ENCODE measurements around the gene CCDC24. TPM values are rescaled to one million over a fixed set of nuclear protein-coding genes. Genes with fewer than 3 reads are reported as not detected.

Gene CCDC24
- total and polyA plus RNA-seq, 2 of the 13 experiments (the other 11 are each of a cell fraction or from before 2014, with no cell fraction given): 1.4 to 2.9 TPM

- TF ChIP-seq ZNF407 (CRISPR knock-in tag; IDR thresholded peaks at IDR 0.05; ENCODE audit: not compliant biosample characterization) (peak; percentile 78), GFI1 (CRISPR knock-in tag; IDR thresholded peaks at IDR 0.05; ENCODE audit: borderline replicate concordance) (no peak), CBFB (CRISPR knock-in tag; IDR thresholded peaks at IDR 0.05) (0 out of 2 replicates have a peak, but pooled peaks have one; percentile 9), AGO2 (optimal IDR thresholded peaks at IDR 0.05; ENCODE audit: low read depth, low read length) (peak; percentile 98), MLX (CRISPR knock-in tag; IDR thresholded peaks at IDR 0.05) (0 out of 2 replicates have a peak, but pooled peaks have one; percentile 52), KLF9 (CRISPR knock-in tag; IDR thresholded peaks at IDR 0.05; ENCODE audit: low read depth) (peak; percentile 35; the same call in 1 of the 2 replicates), ZBTB42 (CRISPR knock-in tag; IDR thresholded peaks at IDR 0.05) (no peak), SKIL (CRISPR knock-in tag; IDR thresholded peaks at IDR 0.05; ENCODE audit: borderline replicate concordance) (peak; percentile 71), ERF (CRISPR knock-in tag; IDR thresholded peaks at IDR 0.05) (peak; percentile 30; the same call in 1 of the 2 replicates), ZNF781 (CRISPR knock-in tag; IDR thresholded peaks at IDR 0.05; ENCODE audit: borderline replicate concordance, not compliant biosample characterization) (peak; percentile 44), ZNF292 (CRISPR knock-in tag; IDR thresholded peaks at IDR 0.05; ENCODE audit: borderline replicate concordance, low read depth) (peak; percentile 57; the same call in 1 of the 2 replicates), ZNF343 (CRISPR knock-in tag; IDR thresholded peaks at IDR 0.05) (peak; percentile 89; the same call in 1 of the 2 replicates), TFDP1 (CRISPR knock-in tag; IDR thresholded peaks at IDR 0.05; ENCODE audit: borderline replicate concordance) (peak; percentile 27; the same call in 1 of the 2 replicates), GABPB1 (CRISPR knock-in tag; IDR thresholded peaks at IDR 0.05) (peak; percentile 86), MZF1 (CRISPR knock-in tag; IDR thresholded peaks at IDR 0.05; ENCODE audit: borderline replicate concordance) (0 out of 2 replicates have a peak, but pooled peaks have one; percentile 38), RBM39 (IDR thresholded peaks at IDR 0.05; ENCODE audit: low read depth, low read length, poor library complexity, severe bottlenecking) (peak; percentile 85)
Observed at GRCh38 chr1:43991476-43992231, at the start of gene CCDC24 (continued).

Measured in HepG2 (cell line).